HEK293 (cell line): Measurements from ENCODE around the gene SLK.

ENCODE experiments used
- CTCF ChIA-PET: fragments of 350-600 bp; formaldehyde crosslinking; extraction: SDS; loops from one replicate; lab custom pipeline; 2021; ENCODE audit warnings: antibody characterized with exemption; lab: Yijun Ruan, JAX
- POLR2A ChIA-PET: fragments of 300-600 bp; formaldehyde crosslinking; extraction: SDS; loops from one replicate; lab custom pipeline; 2020; ENCODE audit warnings: antibody characterized with exemption, inconsistent platforms; lab: Yijun Ruan, JAX
- H3K27ac ChIP-seq: fragments of 200-500 bp; sonication (Bioruptor generic); 2 replicates; pipeline ENCODE4 v1.5.1; 2014; ENCODE audit warnings: low read depth, low read length, control low read depth, inconsistent platforms; ENCODE audit errors: extremely low read depth
- H3K36me3 ChIP-seq, 2 experiments: fragments of 200-500 bp in 1 of 2; sonication (Bioruptor generic) in 1 of 2; 1 replicate in 1 of 2; 2 replicates in 1 of 2; pipeline ENCODE4 v1.5.1; 2014 to 2017; ENCODE audit warnings: inconsistent platforms in 2 of 2, low read length in 2 of 2; ENCODE audit not compliant: control insufficient read depth in 2 of 2, insufficient read depth in 1 of 2
- H3K4me1 ChIP-seq: fragments of 200-500 bp; sonication (Bioruptor generic); 2 replicates; pipeline ENCODE4 v1.5.1; 2014; ENCODE audit warnings: mild to moderate bottlenecking, low read length, inconsistent platforms; ENCODE audit not compliant: control insufficient read depth, insufficient read depth
- H3K4me3 ChIP-seq: 2 replicates; pipeline ENCODE4 v1.5.1; 2011; ENCODE audit warnings: low read depth, mild to moderate bottlenecking, control low read depth, low read length, moderate library complexity
- H3K9me3 ChIP-seq: fragments of 200-500 bp; sonication (Bioruptor generic); 2 replicates; pipeline ENCODE4 v1.5.1; 2014; ENCODE audit warnings: low read depth, low read length, inconsistent platforms; ENCODE audit not compliant: control insufficient read depth, insufficient read depth
- HOXA7 ChIP-seq: sonication (generic); formaldehyde crosslinking; IDR thresholded peaks from 2 replicates; pipeline ENCODE4 v1.8.1; 2022; ENCODE audit warnings: missing genetic modification reagents, borderline replicate concordance
- INSM2 ChIP-seq: fragments of 450-650 bp; formaldehyde crosslinking; IDR thresholded peaks from 2 replicates; pipeline ENCODE4 v1.5.1; 2016; ENCODE audit warnings: missing biosample characterization, missing genetic modification characterization
- KLF9 ChIP-seq: fragments of 450-650 bp; formaldehyde crosslinking; IDR thresholded peaks from 2 replicates; pipeline ENCODE4 v1.5.1; 2016; ENCODE audit warnings: missing biosample characterization, missing genetic modification characterization, low read depth
- PRDM1 ChIP-seq: fragments of 450-650 bp; formaldehyde crosslinking; IDR thresholded peaks from 2 replicates; pipeline ENCODE4; 2016; ENCODE audit warnings: missing biosample characterization, missing genetic modification characterization
- PRDM6 ChIP-seq: fragments of 450-650 bp; formaldehyde crosslinking; IDR thresholded peaks from 2 replicates; pipeline ENCODE4 v1.5.1; 2017; ENCODE audit warnings: missing biosample characterization, missing genetic modification characterization
- SCRT1 ChIP-seq: fragments of 450-650 bp; formaldehyde crosslinking; IDR thresholded peaks from 2 replicates; pipeline ENCODE4 v1.5.1; 2016; ENCODE audit warnings: missing biosample characterization, missing genetic modification characterization, borderline replicate concordance
- TRIM28 ChIP-seq: IDR thresholded peaks from 2 replicates; pipeline ENCODE4 v1.6.1; 2011; ENCODE audit warnings: low read length, control low read depth, borderline replicate concordance
- WT1 ChIP-seq: fragments of 450-650 bp; formaldehyde crosslinking; IDR thresholded peaks from 2 replicates; pipeline ENCODE4 v1.5.1; 2016; ENCODE audit warnings: missing biosample characterization, missing genetic modification characterization
- ZNF114 ChIP-seq: fragments of 450-650 bp; formaldehyde crosslinking; IDR thresholded peaks from 2 replicates; pipeline ENCODE4 v1.5.0; 2017; ENCODE audit warnings: missing biosample characterization, missing genetic modification characterization
- ZNF121 ChIP-seq: fragments of 450-650 bp; formaldehyde crosslinking; IDR thresholded peaks from 2 replicates; pipeline ENCODE4 v1.5.1; 2016; ENCODE audit warnings: missing biosample characterization, missing genetic modification characterization
- ZNF146 ChIP-seq: fragments of 450-650 bp; formaldehyde crosslinking; IDR thresholded peaks from 2 replicates; pipeline ENCODE4 v1.5.1; 2016; ENCODE audit warnings: missing biosample characterization, missing genetic modification characterization
- ZNF19 ChIP-seq: fragments of 450-650 bp; formaldehyde crosslinking; IDR thresholded peaks from 2 replicates; pipeline ENCODE4; 2016; ENCODE audit warnings: missing biosample characterization, missing genetic modification characterization, low read depth
- ZNF391 ChIP-seq: fragments of 450-650 bp; formaldehyde crosslinking; IDR thresholded peaks from 2 replicates; pipeline ENCODE4 v1.5.1; 2016; ENCODE audit warnings: low read depth, missing biosample characterization, missing genetic modification characterization, borderline replicate concordance
- ZNF433 ChIP-seq: fragments of 450-650 bp; formaldehyde crosslinking; IDR thresholded peaks from 2 replicates; pipeline ENCODE4 v1.5.1; 2016; ENCODE audit warnings: missing biosample characterization, missing genetic modification characterization, low read depth
- ZNF585B ChIP-seq: fragments of 450-650 bp; formaldehyde crosslinking; IDR thresholded peaks from 2 replicates; pipeline ENCODE4 v1.5.1; 2016; ENCODE audit warnings: missing biosample characterization, missing genetic modification characterization
- ZNF596 ChIP-seq: fragments of 450-650 bp; IDR thresholded peaks from 2 replicates; pipeline ENCODE4 v1.5.0; 2018; ENCODE audit warnings: missing biosample characterization, mild to moderate bottlenecking, missing genetic modification characterization, moderate library complexity
- ZNF621 ChIP-seq: fragments of 450-650 bp; formaldehyde crosslinking; IDR thresholded peaks from 2 replicates; pipeline ENCODE4 v1.5.1; 2017; ENCODE audit warnings: missing biosample characterization, missing genetic modification characterization
- ZNF624 ChIP-seq: fragments of 450-650 bp; formaldehyde crosslinking; IDR thresholded peaks from 2 replicates; pipeline ENCODE4 v1.5.1; 2017; ENCODE audit warnings: missing biosample characterization, missing genetic modification characterization
- ZSCAN4 ChIP-seq: fragments of 450-650 bp; formaldehyde crosslinking; IDR thresholded peaks from 2 replicates; pipeline ENCODE4 v1.5.1; 2017; ENCODE audit warnings: missing biosample characterization, missing genetic modification characterization
- TF ChIP-seq, protein P1 (sequence below): fragments of 450-650 bp; formaldehyde crosslinking; IDR thresholded peaks from 2 replicates; pipeline ENCODE4 v1.5.1; 2016; ENCODE audit warnings: missing biosample characterization, missing genetic modification characterization
- TF ChIP-seq, protein P2 (sequence below): fragments of 450-650 bp; IDR thresholded peaks from 2 replicates; pipeline ENCODE4 v1.5.1; 2018; ENCODE audit warnings: missing biosample characterization, missing genetic modification characterization

Gene SLK

DNA sequence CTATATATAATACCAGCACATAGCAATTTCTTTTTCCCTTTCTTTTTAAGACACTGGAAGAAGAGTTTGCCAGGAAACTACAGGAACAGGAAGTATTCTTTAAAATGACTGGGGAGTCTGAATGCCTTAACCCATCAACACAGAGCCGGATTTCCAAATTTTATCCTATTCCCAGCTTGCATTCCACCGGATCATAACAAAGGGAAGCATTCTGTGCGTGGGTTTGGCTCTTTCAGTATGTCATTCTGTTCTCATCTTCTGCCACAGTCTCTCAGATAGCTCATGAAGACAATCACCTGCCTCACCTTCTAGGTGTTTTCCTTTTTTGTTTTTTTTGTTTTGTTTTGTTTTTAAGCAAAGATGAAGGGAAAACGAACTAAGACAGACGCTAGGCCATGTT, 58.6 kb downstream of the SLK start:
- Histone ChIP-seq H3K4me3 (no peak overlapping the region), H3K4me1 (no peaks in the 10 kb centered on the region), H3K36me3 (peaks cover 42 to 60% of the 10 kb centered on the region in 2 experiments), H3K9me3 (no peaks in the 10 kb centered on the region), H3K27ac (no peak overlapping the region)
- TF ChIP-seq HOXA7 (CRISPR knock-in tag) (no peak), SCRT1 (tag by site-specific recombination) (no peak), KLF9 (tag by site-specific recombination) (no peak), PRDM6 (tag by site-specific recombination) (no peak), ZSCAN4 (tag by site-specific recombination) (no peak), PRDM1 (no peak), ZNF433 (tag by site-specific recombination) (no peak), ZNF621 (tag by site-specific recombination) (no peak), WT1 (no peak), ZNF585B (tag by site-specific recombination) (no peak), TRIM28 (no peak), ZNF596 (tag by site-specific recombination) (no peak), ZNF146 (tag by site-specific recombination) (no peak), ZNF391 (tag by site-specific recombination) (no peak), ZNF114 (no peak)
- TF ChIP-seq, protein P1, sequence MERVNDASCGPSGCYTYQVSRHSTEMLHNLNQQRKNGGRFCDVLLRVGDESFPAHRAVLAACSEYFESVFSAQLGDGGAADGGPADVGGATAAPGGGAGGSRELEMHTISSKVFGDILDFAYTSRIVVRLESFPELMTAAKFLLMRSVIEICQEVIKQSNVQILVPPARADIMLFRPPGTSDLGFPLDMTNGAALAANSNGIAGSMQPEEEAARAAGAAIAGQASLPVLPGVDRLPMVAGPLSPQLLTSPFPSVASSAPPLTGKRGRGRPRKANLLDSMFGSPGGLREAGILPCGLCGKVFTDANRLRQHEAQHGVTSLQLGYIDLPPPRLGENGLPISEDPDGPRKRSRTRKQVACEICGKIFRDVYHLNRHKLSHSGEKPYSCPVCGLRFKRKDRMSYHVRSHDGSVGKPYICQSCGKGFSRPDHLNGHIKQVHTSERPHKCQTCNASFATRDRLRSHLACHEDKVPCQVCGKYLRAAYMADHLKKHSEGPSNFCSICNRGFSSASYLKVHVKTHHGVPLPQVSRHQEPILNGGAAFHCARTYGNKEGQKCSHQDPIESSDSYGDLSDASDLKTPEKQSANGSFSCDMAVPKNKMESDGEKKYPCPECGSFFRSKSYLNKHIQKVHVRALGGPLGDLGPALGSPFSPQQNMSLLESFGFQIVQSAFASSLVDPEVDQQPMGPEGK: no peak
- TF ChIP-seq, protein P2, sequence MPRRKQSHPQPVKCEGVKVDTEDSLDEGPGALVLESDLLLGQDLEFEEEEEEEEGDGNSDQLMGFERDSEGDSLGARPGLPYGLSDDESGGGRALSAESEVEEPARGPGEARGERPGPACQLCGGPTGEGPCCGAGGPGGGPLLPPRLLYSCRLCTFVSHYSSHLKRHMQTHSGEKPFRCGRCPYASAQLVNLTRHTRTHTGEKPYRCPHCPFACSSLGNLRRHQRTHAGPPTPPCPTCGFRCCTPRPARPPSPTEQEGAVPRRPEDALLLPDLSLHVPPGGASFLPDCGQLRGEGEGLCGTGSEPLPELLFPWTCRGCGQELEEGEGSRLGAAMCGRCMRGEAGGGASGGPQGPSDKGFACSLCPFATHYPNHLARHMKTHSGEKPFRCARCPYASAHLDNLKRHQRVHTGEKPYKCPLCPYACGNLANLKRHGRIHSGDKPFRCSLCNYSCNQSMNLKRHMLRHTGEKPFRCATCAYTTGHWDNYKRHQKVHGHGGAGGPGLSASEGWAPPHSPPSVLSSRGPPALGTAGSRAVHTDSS (tag by site-specific recombination): no peak
- POLR2A ChIA-PET: no interaction called here
- CTCF ChIA-PET: interaction anchor here (0.6 to 1.3 kb wide), 4 partner anchors 13 to 95 kb away, joined by 3 to 4 read pairs (median 3); no protein-coding TSS in a partner anchor

DNA sequence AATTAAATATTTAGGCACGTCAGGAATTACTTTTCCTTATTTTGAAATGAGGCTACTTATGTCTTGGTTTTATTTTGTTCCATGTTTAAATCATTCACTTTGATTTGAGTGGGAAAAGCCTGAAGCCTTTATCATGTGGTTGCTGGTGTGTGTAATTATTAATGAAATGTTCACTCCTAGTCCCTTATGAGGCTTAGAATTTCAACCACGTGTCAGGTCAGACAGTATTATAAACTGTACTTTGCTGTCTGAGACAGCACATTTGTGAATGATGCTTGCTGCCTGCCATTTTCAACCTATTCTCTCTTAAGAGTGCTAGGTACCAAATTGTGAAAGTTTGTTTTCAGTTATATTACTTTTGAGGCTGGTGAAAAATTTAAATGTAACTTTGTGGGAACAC, 59.8 kb downstream of the SLK start:
- H3K9me3 ChIP-seq: no peaks in the 10 kb centered on the region
- no peak for TF ChIP-seq PRDM1
- TF ChIP-seq PRDM6 (tag by site-specific recombination): no peak
- TF ChIP-seq ZNF19 (tag by site-specific recombination): no peak
- no peak for TF ChIP-seq ZNF121 (tag by site-specific recombination)
- TF ChIP-seq INSM2: no peak
- TF ChIP-seq ZNF624 (tag by site-specific recombination): no peak
- TF ChIP-seq, all 188 proteins: peak for 0
- no peak overlapping the region for H3K27ac ChIP-seq
- peaks cover 33 to 50% of the 10 kb centered on the region in 2 experiments for H3K36me3 ChIP-seq
- ChIA-PET CTCF (interaction anchor here (0.7 to 1.3 kb wide), 2 partner anchors 23 to 94 kb away, joined by 3 to 4 read pairs; no protein-coding TSS in a partner anchor), POLR2A (no interaction called here)
- H3K4me1 ChIP-seq: no peaks in the 10 kb centered on the region
- H3K4me3 ChIP-seq: no peak overlapping the region
